ENCODE results near the gene CDH11. TPM values are rescaled to one million over a fixed set of nuclear protein-coding genes. Genes with fewer than 3 reads are reported as not detected.

The CDH11 gene
- total RNA-seq, 1 experiment from 2014 or later = 5.4 TPM

DNA sequence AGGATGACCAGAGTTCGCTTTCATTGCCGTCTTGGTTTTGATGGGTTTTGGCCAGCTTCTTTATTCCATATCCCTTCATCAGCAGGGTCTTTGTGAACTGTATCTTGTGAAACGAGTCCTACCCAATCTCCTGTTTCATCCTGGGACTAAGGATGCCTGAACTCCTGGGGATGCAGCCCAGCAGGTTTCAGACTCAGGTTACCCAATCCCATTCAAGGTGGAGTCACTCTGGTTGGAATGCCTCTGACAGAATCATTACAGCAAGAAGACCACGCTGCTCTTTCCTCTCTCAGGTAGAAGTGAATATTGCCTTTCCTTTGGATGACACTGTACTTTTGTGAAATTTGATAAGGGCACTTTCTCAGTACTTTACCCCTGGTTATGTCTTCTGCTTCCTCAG, 98.1 kb downstream of the CDH11 start:
- no peak overlapping the region for H4K5ac ChIP-seq (ENCODE audit: insufficient read length, low read depth, low read length)
- DNase-seq = no peak
- Mint-ChIP-seq H3K27me3 (ENCODE audit: low read depth) (no peaks in the 10 kb centered on the region; the same call in 1 of the 2 replicates), H3K4me3 (no peak overlapping the region), H3K27ac (no peak overlapping the region), H3K9me3 (peaks cover under 1 to 3% of the 10 kb centered on the region in 2 experiments; a peak in 4 of 5 replicates), H3K4me1 (peaks cover 6 to 7% of the 10 kb centered on the region in 2 experiments), H3K36me3 (ENCODE audit: insufficient read depth in 1 of 3, low read depth in 3 of 3) (peaks cover 0 to 4% (median 0%) of the 10 kb centered on the region in 3 experiments; a peak in 4 of 7 replicates)
- H3K79me1 ChIP-seq (ENCODE audit: insufficient read depth, low read depth, low read length, poor library complexity, severe bottlenecking) = no peaks in the 10 kb centered on the region
- H3K9me3 ChIP-seq (ENCODE audit: control insufficient read depth, low read depth, low read length) = no peaks in the 10 kb centered on the region
- no peak overlapping the region for H3T11ph ChIP-seq (ENCODE audit: low read length)
- no peak overlapping the region for H3K23ac ChIP-seq (ENCODE audit: insufficient read length, low read depth, low read length)
- H2BK120ac ChIP-seq (ENCODE audit: low read depth, low read length, poor library complexity, severe bottlenecking) = no peak overlapping the region
- peaks cover 3% of the 10 kb centered on the region; the same call in 1 of the 2 replicates for H3K4me1 ChIP-seq (ENCODE audit: insufficient read depth, low read length)
- no peak overlapping the region for H2BK20ac ChIP-seq (ENCODE audit: low read depth, low read length, poor library complexity, severe bottlenecking)
- H2AK5ac ChIP-seq (ENCODE audit: insufficient read length, low read length) = no peak overlapping the region
- no peak overlapping the region for H3K56ac ChIP-seq (ENCODE audit: insufficient read length, low read depth, low read length)
- no peak overlapping the region for H3K4me2 ChIP-seq (ENCODE audit: insufficient read depth, insufficient read length, low read length)
- H2BK15ac ChIP-seq (ENCODE audit: low read depth, low read length) = no peak overlapping the region
- H3K23me2 ChIP-seq (ENCODE audit: insufficient read length, low read depth, low read length, poor library complexity, severe bottlenecking) = no peaks in the 10 kb centered on the region
- no peak overlapping the region for H3K18ac ChIP-seq (ENCODE audit: insufficient read length, low read depth, low read length)
- no peak overlapping the region for H3K14ac ChIP-seq (ENCODE audit: insufficient read depth, low read length)
- TF ChIP-seq, protein P1, sequence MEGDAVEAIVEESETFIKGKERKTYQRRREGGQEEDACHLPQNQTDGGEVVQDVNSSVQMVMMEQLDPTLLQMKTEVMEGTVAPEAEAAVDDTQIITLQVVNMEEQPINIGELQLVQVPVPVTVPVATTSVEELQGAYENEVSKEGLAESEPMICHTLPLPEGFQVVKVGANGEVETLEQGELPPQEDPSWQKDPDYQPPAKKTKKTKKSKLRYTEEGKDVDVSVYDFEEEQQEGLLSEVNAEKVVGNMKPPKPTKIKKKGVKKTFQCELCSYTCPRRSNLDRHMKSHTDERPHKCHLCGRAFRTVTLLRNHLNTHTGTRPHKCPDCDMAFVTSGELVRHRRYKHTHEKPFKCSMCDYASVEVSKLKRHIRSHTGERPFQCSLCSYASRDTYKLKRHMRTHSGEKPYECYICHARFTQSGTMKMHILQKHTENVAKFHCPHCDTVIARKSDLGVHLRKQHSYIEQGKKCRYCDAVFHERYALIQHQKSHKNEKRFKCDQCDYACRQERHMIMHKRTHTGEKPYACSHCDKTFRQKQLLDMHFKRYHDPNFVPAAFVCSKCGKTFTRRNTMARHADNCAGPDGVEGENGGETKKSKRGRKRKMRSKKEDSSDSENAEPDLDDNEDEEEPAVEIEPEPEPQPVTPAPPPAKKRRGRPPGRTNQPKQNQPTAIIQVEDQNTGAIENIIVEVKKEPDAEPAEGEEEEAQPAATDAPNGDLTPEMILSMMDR (conservative IDR thresholded peaks at IDR 0.05) = no peak
- H3K4ac ChIP-seq (ENCODE audit: low read depth, low read length) = no peak overlapping the region
- H4K8ac ChIP-seq (replicated peaks; ENCODE audit: insufficient read length, low read depth, low read length) = no peak overlapping the region
- no peak overlapping the region for H2BK5ac ChIP-seq (ENCODE audit: insufficient read length, low read length)
- no peak overlapping the region for H3K9ac ChIP-seq (ENCODE audit: extremely low read depth, insufficient read length, low read length)
- no peak overlapping the region for H4K91ac ChIP-seq (ENCODE audit: insufficient read length, low read depth, low read length)
- H3K27ac ChIP-seq (ENCODE audit: insufficient read length, low read depth, low read length) = no peak overlapping the region
- H4K20me1 ChIP-seq (ENCODE audit: control insufficient read depth, insufficient read depth, insufficient read length) = no peaks in the 10 kb centered on the region
- H2BK12ac ChIP-seq (ENCODE audit: insufficient read length, low read depth, low read length) = no peak overlapping the region
- H2AFZ ChIP-seq (ENCODE audit: low read length) = no peak overlapping the region
- WGBS (ENCODE audit: extremely low coverage, insufficient read length, low lambda C conversion rate) = no CpG with 5 or more reads among the region's 4 CpGs
- H3K27me3 ChIP-seq (ENCODE audit: insufficient read depth, low read length) = no peaks in the 10 kb centered on the region
- H3K79me2 ChIP-seq (ENCODE audit: insufficient read depth, low read length) = no peaks in the 10 kb centered on the region
